Colonic mucosa (tissue), 4 donors: ENCODE results near the gene ARHGAP10. TPM values are rescaled to one million over a fixed set of nuclear protein-coding genes. Genes with fewer than 3 reads are reported as not detected.
A peak's percentile ranks its signal among the peaks of the same experiment; 100 is the strongest.

Source experiments
- DNase-seq: peaks from one replicate; pipeline ENCODE4 v3.0.0-alpha.2; 2020
- H3K27ac ChIP-seq: fragments of 200-600 bp; one replicate; pipeline ENCODE4 v1.8.0; 2021
- H3K27me3 ChIP-seq: fragments of 200-600 bp; one replicate; pipeline ENCODE4 v1.8.0; 2021
- H3K36me3 ChIP-seq: fragments of 200-600 bp; one replicate; pipeline ENCODE4 v1.8.0; 2021
- H3K4me1 ChIP-seq: fragments of 200-600 bp; one replicate; pipeline ENCODE4 v1.8.0; 2021; ENCODE audit warnings: mild to moderate bottlenecking
- H3K4me3 ChIP-seq: fragments of 200-600 bp; one replicate; pipeline ENCODE4 v1.8.0; 2021
- H3K9ac ChIP-seq, 2 donors: one replicate each; pipeline ENCODE4 v1.7.0; 2013; ENCODE audit warnings: control low read depth in 2 of 2, low read depth in 2 of 2, low read length in 2 of 2
- H3K9me3 ChIP-seq: fragments of 200-600 bp; one replicate; pipeline ENCODE4 v1.8.0; 2021
- CTCF ChIP-seq: fragments of 200-600 bp; IDR thresholded peaks from one replicate; pipeline ENCODE4 v1.8.0; 2022; ENCODE audit warnings: antibody characterized with exemption, mild to moderate bottlenecking
- intact Hi-C: fragments of 100-400 bp; cut with DNase I; formaldehyde crosslinking; loops from one replicate; pipeline ENCODE4 v1.14.1; 2022
- total RNA-seq, 2 donors: library from RNA; stranded (reverse); fragmentation: NEBNext Ultra II Directional in 1 of 2; extraction: Animal tissue kit (Norgen Biotek cat#: 25700) in 1 of 2; gene quantifications; one replicate each; pipeline ENCODE4 v1.2.1, GENCODE V29; 2021
- donor health status: healthy.
- donor health status: DM: no; HTN: no; CAD: no.
- donor health status: DM: no; HTN: no; CAD: no.

ARHGAP10 gene
- total RNA-seq, 2 donors from 2014 or later: 4.4 to 7.1 TPM

DNA sequence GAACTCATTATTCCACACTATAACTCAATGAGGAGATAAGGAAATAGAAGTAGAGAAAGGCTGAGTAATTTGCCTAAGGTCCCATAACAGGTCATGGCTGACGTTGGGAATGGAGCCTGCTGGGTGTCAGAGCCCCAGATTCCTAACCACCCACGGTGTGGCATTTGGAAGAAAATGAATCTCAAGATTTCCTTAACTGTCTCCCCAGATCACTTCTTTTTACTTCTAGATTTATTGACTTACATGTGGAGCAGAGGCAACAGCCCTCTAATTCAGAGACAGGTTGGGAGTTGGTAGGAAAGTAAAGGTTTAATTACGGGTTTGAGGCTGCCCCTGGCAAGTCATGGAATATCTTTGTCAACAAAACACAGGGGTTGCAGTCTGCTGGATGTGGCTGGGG is 134.0 kb downstream of the ARHGAP10 start:
- DNase-seq: no peak
- Histone ChIP-seq H3K36me3 (no peaks in the 10 kb centered on the region), H3K4me3 (no peak overlapping the region), H3K9me3 (no peaks in the 10 kb centered on the region), H3K27ac (no peak overlapping the region), H3K27me3 (no peaks in the 10 kb centered on the region), H3K9ac (no peak overlapping the region), H3K4me1 (no peaks in the 10 kb centered on the region)
- intact Hi-C loops: loop anchor here (2.0 to 10.0 kb wide), 3 partner anchors 157 to 349 kb away; partner anchors contain the start of gene TMEM184C
- no peak for TF ChIP-seq CTCF

DNA sequence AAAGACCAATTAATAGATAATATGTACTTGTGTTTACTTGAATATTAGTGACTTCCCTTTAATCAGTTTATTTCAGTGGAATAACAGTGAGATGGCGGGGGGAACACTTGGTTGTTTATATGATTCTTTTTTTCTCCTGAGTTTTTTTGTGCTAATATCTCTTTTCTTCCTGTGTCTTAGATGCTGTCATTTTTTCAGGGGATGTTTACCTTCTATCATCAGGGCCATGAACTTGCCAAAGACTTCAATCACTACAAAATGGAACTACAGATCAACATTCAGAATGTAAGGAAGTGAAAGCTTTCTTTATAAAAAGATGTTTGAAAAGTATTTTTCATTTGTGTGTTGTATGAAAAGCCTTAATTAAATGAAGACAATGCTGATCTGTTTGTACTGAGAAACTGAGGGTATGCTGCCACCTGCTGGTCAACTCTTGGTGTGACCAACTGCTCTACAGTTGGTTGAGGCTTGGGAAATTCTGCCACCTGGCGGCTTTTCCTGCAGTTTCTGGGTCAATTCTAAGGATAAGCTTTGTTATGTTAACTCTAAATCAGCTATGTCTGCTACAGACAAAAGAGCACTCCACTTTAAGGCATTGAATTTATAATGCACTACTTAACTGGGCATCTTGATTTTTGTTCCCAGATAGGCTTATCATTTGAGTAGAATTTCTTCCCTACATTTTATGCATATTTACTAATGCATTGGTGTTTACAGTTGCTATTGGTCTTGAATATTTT is 134.8 kb downstream of the ARHGAP10 start:
- TF ChIP-seq CTCF: peak; percentile 99
- H3K36me3 ChIP-seq: no peaks in the 10 kb centered on the region
- H3K27ac ChIP-seq: no peak overlapping the region
- no peak overlapping the region for H3K9ac ChIP-seq
- H3K4me1 ChIP-seq: no peaks in the 10 kb centered on the region
- intact Hi-C loops: loop anchor here (2.0 to 10.0 kb wide), 3 partner anchors 158 to 349 kb away; partner anchors contain the start of gene TMEM184C
- H3K27me3 ChIP-seq: no peaks in the 10 kb centered on the region
- no peak overlapping the region for H3K4me3 ChIP-seq
- peak; percentile 95 for DNase-seq
- no peaks in the 10 kb centered on the region for H3K9me3 ChIP-seq

- no peak for DNase-seq
- Histone ChIP-seq H3K36me3 (no peaks in the 10 kb centered on the region), H3K27me3 (no peaks in the 10 kb centered on the region), H3K27ac (no peak overlapping the region), H3K9me3 (no peaks in the 10 kb centered on the region), H3K4me1 (no peaks in the 10 kb centered on the region), H3K4me3 (no peak overlapping the region), H3K9ac (no peak overlapping the region)
- intact Hi-C loops: no loop called here
- TF ChIP-seq CTCF: no peak
These were observed 142.2 kb downstream of the ARHGAP10 start for GRCh38 chr4:147874109-147874508.

GRCh38 chr4:147877308-147877771 is 145.5 kb downstream of the ARHGAP10 start:
- no peaks in the 10 kb centered on the region for H3K27me3 ChIP-seq
- no peaks in the 10 kb centered on the region for H3K4me1 ChIP-seq
- no peaks in the 10 kb centered on the region for H3K36me3 ChIP-seq
- no peak overlapping the region for H3K4me3 ChIP-seq
- no peak for DNase-seq
- H3K27ac ChIP-seq: no peak overlapping the region
- no peak for TF ChIP-seq CTCF
- no peak overlapping the region for H3K9ac ChIP-seq
- H3K9me3 ChIP-seq: no peaks in the 10 kb centered on the region
- intact Hi-C loops: no loop called here

- Histone ChIP-seq H3K27ac (no peak overlapping the region), H3K36me3 (no peaks in the 10 kb centered on the region), H3K9ac (no peak overlapping the region), H3K4me3 (no peak overlapping the region), H3K27me3 (no peaks in the 10 kb centered on the region), H3K9me3 (no peaks in the 10 kb centered on the region), H3K4me1 (no peaks in the 10 kb centered on the region)
- intact Hi-C loops: no loop called here
- no peak for DNase-seq
- TF ChIP-seq CTCF: no peak
These were observed 147.8 kb downstream of the ARHGAP10 start for GRCh38 chr4:147879676-147880075.
